Activated CD8-positive, alpha-beta T cell treated with anti-CD3 and anti-CD28 coated beads, Interleukin-2, amount 10 ng/mL, durations not matched to agents 7 days and 5 days (primary cell): ENCODE data around the gene DGLUCY. TPM values are rescaled to one million over a fixed set of nuclear protein-coding genes. Genes with fewer than 3 reads are reported as not detected.
"Not testable (repeated sequence)": the region's sequence is repeated elsewhere in the genome, so short reads cannot be mapped to it uniquely, and the experiment has no call there.

Experiments
- ATAC-seq: fragments of 150-1000 bp; cut with Tn5 transposase; one replicate; pipeline ENCODE4 v1.10.0; 2021; ENCODE audit warnings: moderate library complexity
- CTCF ChIA-PET: fragments of 350-600 bp; sonication (Branson Sonifier 250); formaldehyde crosslinking; loops from one replicate; lab custom pipeline; 2021; ENCODE audit warnings: antibody characterized with exemption; lab: Charles Lee
- POLR2A ChIA-PET: fragments of 350-600 bp; sonication (Branson Sonifier 250); formaldehyde crosslinking; loops from one replicate; lab custom pipeline; 2021; ENCODE audit warnings: antibody characterized with exemption; lab: Charles Lee
- DNase-seq: peaks from one replicate; pipeline ENCODE4 v3.0.0-alpha.2; 2020
- H3K27ac Mint-ChIP-seq: one replicate; pipeline ENCODE4 v1.8.0; 2021; ENCODE audit warnings: mild to moderate bottlenecking, mixed read lengths
- H3K27me3 Mint-ChIP-seq: one replicate; pipeline ENCODE4 v1.8.0; 2021; ENCODE audit warnings: low read depth, mixed read lengths
- H3K36me3 Mint-ChIP-seq: one replicate; pipeline ENCODE4 v1.8.0; 2021; ENCODE audit warnings: low read depth, mixed read lengths
- H3K4me1 Mint-ChIP-seq: one replicate; pipeline ENCODE4 v1.8.0; 2021; ENCODE audit warnings: low read depth, mixed read lengths
- H3K4me3 Mint-ChIP-seq: one replicate; pipeline ENCODE4 v1.8.0; 2021; ENCODE audit warnings: mild to moderate bottlenecking, mixed read lengths
- H3K9me3 Mint-ChIP-seq: one replicate; pipeline ENCODE4 v1.8.0; 2022; ENCODE audit warnings: mixed read lengths; ENCODE audit not compliant: insufficient read depth
- total RNA-seq, 2 experiments: library from RNA; stranded (reverse); gene quantifications; one replicate each; pipeline ENCODE4 v1.2.3, GENCODE V29; 2021

DGLUCY gene
- total RNA-seq, 2 experiments from 2014 or later: 111 to 119 TPM

DNA sequence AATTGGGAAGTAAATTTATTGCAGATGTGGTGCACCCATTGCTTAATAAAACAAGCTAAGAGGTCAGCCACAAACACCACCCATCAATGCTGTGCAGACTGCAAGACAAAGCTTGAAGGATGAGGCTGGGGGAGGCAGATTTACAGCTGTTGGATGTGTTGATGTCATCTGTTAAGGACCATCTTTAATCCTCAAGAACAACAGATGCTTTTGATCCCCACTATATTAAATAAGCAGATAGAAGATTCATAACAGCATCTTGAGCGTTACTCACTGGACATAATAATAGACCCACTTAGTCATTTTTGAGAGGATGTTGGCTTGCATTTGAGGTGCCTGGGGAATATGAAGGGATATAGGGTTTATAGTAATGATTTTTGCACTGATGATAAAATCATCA, 71.8 kb downstream of the DGLUCY start:
- no peak for DNase-seq
- Mint-ChIP-seq H3K9me3 (no peaks in the 10 kb centered on the region), H3K27me3 (no peaks in the 10 kb centered on the region), H3K4me3 (no peak overlapping the region), H3K4me1 (peaks cover 11% of the 10 kb centered on the region), H3K27ac (no peak overlapping the region), H3K36me3 (peaks cover 71% of the 10 kb centered on the region)
- POLR2A ChIA-PET: interaction anchor here (0.6 kb wide), 1 partner anchor 13 kb away, joined by 3 read pairs; no protein-coding TSS in a partner anchor
- CTCF ChIA-PET: interaction anchor here (1.3 to 1.5 kb wide), 3 partner anchors 8 to 58 kb away, joined by 4 to 9 read pairs (median 4); partner anchors contain the start of gene GPR68
- ATAC-seq: no peak

- Mint-ChIP-seq H3K9me3 (no peaks in the 10 kb centered on the region), H3K4me3 (no peak overlapping the region), H3K27me3 (no peaks in the 10 kb centered on the region), H3K36me3 (peaks cover 72% of the 10 kb centered on the region), H3K27ac (no peak overlapping the region), H3K4me1 (peaks cover 7% of the 10 kb centered on the region)
- ATAC-seq (no peak), DNase-seq (no peak)
- CTCF ChIA-PET: interaction anchor here (1.5 kb wide), 2 partner anchors 9 to 13 kb away, joined by 4 to 9 read pairs; no protein-coding TSS in a partner anchor
- POLR2A ChIA-PET: no interaction called here
These were observed 72.7 kb downstream of the DGLUCY start for GRCh38 chr14:91186515-91187066.

- POLR2A ChIA-PET: no interaction called here
- Mint-ChIP-seq H3K27ac (peak overlapping the region; percentile 13), H3K9me3 (no peaks in the 10 kb centered on the region), H3K4me3 (no peak overlapping the region), H3K27me3 (no peaks in the 10 kb centered on the region), H3K36me3 (peaks cover 75% of the 10 kb centered on the region), H3K4me1 (peaks cover 9% of the 10 kb centered on the region)
- CTCF ChIA-PET: no interaction called here
- no peak for ATAC-seq
- no peak for DNase-seq
These were observed 73.4 kb downstream of the DGLUCY start for GRCh38 chr14:91187271-91187670.

GRCh38 chr14:91190853-91191252, 77.0 kb downstream of the DGLUCY start:
- H3K27ac Mint-ChIP-seq: peak overlapping the region; percentile 30
- H3K9me3 Mint-ChIP-seq: no peaks in the 10 kb centered on the region
- peaks cover 31% of the 10 kb centered on the region for H3K4me1 Mint-ChIP-seq
- no peak for DNase-seq
- ChIA-PET POLR2A (no interaction called here), CTCF (no interaction called here)
- H3K36me3 Mint-ChIP-seq: peaks cover 80% of the 10 kb centered on the region
- no peak for ATAC-seq
- no peak overlapping the region for H3K4me3 Mint-ChIP-seq
- H3K27me3 Mint-ChIP-seq: no peaks in the 10 kb centered on the region

DNA sequence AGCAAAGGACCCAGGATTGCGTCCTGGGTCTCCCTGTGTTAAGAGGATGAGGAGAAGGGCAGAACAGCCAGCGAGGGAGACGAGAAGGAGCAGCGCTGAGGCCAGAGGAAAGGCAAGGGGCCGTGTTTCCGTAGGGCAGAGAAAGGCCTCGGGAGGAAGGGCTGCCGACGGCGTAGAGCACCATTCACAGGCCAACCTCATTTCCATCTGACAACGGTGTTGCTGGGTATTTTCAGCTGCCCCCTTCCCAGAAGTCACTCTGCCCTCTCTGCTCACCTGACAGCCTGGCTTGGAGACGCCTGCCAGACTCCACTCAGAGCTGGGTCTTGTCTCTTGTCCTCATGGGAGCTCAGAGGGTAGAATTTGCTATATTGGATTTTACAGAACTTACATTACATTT, 79.2 kb downstream of the DGLUCY start:
- Mint-ChIP-seq H3K4me3 (no peak overlapping the region), H3K36me3 (peaks cover 82% of the 10 kb centered on the region), H3K27ac (peak overlapping the region; percentile 7), H3K9me3 (no peaks in the 10 kb centered on the region), H3K4me1 (peaks cover 52% of the 10 kb centered on the region), H3K27me3 (no peaks in the 10 kb centered on the region)
- ChIA-PET POLR2A (interaction anchor here (1.4 to 2.7 kb wide), 4 partner anchors 12 to 51 kb away, joined by 3 to 62 read pairs (median 6); partner anchors contain the start of gene GPR68), CTCF (interaction anchor here (0.8 to 2.8 kb wide), 7 partner anchors 9 to 290 kb away, joined by 3 to 30 read pairs (median 5); no protein-coding TSS in a partner anchor)
- no peak for DNase-seq
- no peak for ATAC-seq

DNA sequence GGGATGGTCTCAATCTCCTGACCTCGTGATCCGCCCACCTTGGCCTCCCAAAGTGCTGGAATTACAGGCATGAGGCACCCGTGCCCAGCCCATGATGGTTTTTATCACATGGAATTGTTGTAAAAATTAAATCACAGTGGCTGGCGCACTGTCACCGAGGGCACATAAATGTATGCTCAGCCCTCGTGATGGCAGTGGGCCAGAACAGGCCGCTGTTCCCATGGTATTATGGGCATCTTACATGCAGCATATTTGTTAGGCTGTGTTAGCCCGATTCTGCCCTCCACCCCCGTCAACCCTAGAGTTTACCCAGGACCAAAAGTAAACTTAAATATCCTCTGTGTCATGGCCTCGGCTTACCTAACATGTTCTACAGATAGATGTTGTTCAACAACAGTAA, 82.0 kb downstream of the DGLUCY start:
- CTCF ChIA-PET: no interaction called here
- POLR2A ChIA-PET: no interaction called here
- Mint-ChIP-seq H3K9me3 (peaks cover 8% of the 10 kb centered on the region), H3K36me3 (peaks cover 87% of the 10 kb centered on the region), H3K27me3 (no peaks in the 10 kb centered on the region), H3K4me3 (no peak overlapping the region), H3K4me1 (peaks cover 75% of the 10 kb centered on the region), H3K27ac (no peak overlapping the region)
- ATAC-seq (no peak), DNase-seq (no peak)

GRCh38 chr14:91197631-91198030, 83.8 kb downstream of the DGLUCY start:
- POLR2A ChIA-PET: interaction anchor here (0.5 kb wide), 1 partner anchor 29 kb away, joined by 3 read pairs; no protein-coding TSS in a partner anchor

GRCh38 chr14:91200802-91201201, 86.9 kb downstream of the DGLUCY start:
- POLR2A ChIA-PET: interaction anchor here (1.4 kb wide), 1 partner anchor 43 kb away, joined by 5 read pairs; no protein-coding TSS in a partner anchor

More at GRCh38 chr14:91197631-91198030, 83.8 kb downstream of the DGLUCY start:
- no peak for ATAC-seq
- Mint-ChIP-seq H3K27ac (peak overlapping the region; percentile 19), H3K36me3 (peaks cover 83% of the 10 kb centered on the region), H3K4me3 (no peak overlapping the region), H3K4me1 (peaks cover 86% of the 10 kb centered on the region), H3K9me3 (peaks cover 11% of the 10 kb centered on the region), H3K27me3 (no peaks in the 10 kb centered on the region)
- CTCF ChIA-PET: no interaction called here
- no peak for DNase-seq

DNA sequence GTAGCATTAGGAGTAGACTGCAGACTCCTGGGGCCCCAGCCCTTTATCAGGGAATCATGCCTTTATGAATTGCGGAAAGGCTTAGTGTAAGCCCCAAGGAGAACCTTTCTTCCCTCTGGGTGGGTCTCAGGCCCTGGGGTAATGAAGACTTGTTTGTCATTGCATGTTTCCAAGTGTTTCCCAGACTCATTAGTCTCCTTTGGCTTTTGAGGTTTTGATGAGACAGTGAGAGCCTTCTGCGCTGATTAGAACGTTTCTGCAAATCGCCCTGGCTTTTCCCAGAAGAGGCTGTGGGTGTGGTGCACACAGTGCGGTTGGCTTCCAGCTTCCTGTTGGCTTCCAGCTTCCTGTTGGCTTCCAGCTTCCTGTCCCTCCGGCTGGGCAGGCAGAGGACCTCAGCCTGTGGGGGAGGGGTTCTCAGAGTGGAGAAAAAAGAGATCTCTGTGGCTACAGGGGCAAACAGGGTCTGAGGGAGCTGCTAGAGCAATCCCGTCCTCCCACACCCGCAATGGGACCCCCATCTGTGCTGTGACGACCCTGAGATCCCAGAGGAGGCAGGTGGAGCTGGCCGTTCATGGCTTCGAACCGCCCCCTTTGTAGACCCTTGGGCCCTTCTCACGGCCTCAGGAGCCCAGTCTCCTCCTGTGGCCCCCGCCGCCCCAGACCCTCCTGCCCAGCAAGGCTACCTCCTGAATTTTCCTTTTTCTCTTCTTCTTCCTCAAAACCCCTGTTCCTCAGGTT, 88.5 kb downstream of the DGLUCY start:
- ChIA-PET CTCF (interaction anchor here (0.6 to 2.1 kb wide), 5 partner anchors 8 to 299 kb away, joined by 3 to 10 read pairs (median 3); no protein-coding TSS in a partner anchor), POLR2A (interaction anchor here (1.2 to 1.7 kb wide), 4 partner anchors 14 to 43 kb away, joined by 3 to 7 read pairs (median 6); partner anchors contain the start of gene GPR68)
- no peak for ATAC-seq
- peaks cover 11% of the 10 kb centered on the region for H3K9me3 Mint-ChIP-seq
- H3K4me3 Mint-ChIP-seq: peak overlapping the region; percentile 42
- peak overlapping the region; percentile 90 for H3K27ac Mint-ChIP-seq
- DNase-seq: peak; percentile 60
- H3K4me1 Mint-ChIP-seq: peaks cover 79% of the 10 kb centered on the region
- H3K36me3 Mint-ChIP-seq: peaks cover 88% of the 10 kb centered on the region
- no peaks in the 10 kb centered on the region for H3K27me3 Mint-ChIP-seq

More at GRCh38 chr14:91200802-91201201, 86.9 kb downstream of the DGLUCY start:
- peaks cover 80% of the 10 kb centered on the region for H3K4me1 Mint-ChIP-seq
- H3K4me3 Mint-ChIP-seq, ATAC-seq, H3K27ac Mint-ChIP-seq, H3K27me3 Mint-ChIP-seq, CTCF ChIA-PET, DNase-seq: not testable (repeated sequence)
- H3K9me3 Mint-ChIP-seq: peaks cover 11% of the 10 kb centered on the region
- peaks cover 89% of the 10 kb centered on the region for H3K36me3 Mint-ChIP-seq

DNA sequence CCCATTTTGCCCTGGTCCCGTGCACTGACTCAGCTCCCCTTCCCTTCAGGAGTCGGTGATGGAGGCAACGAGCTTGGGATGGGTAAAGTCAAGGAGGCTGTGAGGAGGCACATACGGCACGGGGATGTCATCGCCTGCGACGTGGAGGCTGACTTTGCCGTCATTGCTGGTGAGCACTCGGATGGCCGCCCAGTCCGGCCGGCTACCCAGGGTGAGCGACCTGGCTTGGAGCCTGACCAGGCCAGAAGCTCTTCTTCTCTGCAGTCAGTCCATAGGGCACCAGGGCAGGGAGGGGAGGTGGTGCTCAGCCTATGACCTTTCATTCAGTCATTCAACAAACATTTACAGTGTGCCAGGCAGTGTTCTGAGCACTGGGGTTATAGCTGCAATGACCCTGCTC, 90.8 kb downstream of the DGLUCY start:
- H3K4me3 Mint-ChIP-seq: no peak overlapping the region

DNA sequence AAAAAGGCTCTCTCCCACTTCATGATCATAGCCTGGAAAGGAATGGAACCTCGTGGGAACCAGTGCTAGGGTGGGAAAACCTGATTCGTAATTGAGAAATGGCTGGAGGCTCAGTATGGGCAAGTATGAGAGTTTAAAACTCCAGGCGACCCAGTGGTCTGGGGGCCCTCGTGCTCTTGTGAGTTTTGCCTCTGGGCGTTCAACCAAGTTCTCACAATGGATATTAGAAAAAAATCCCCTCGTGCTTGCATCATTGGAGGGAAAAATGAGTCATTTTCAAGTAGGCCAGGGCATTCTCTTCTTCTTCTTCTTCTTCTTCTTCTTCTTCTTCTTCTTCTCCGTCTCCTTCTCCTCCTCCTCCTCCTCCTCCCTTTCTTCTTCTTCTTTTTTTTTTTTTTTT, 91.6 kb downstream of the DGLUCY start:
- ChIA-PET CTCF (interaction anchor here (1.2 to 3.0 kb wide), 4 partner anchors 11 to 28 kb away, joined by 3 to 7 read pairs (median 4); no protein-coding TSS in a partner anchor), POLR2A (interaction anchor here (2.2 kb wide), 1 partner anchor 11 kb away, joined by 7 read pairs; no protein-coding TSS in a partner anchor)
- Mint-ChIP-seq H3K4me1 (peaks cover 54% of the 10 kb centered on the region), H3K9me3 (peaks cover 7% of the 10 kb centered on the region), H3K27me3 (no peaks in the 10 kb centered on the region), H3K36me3 (peaks cover 87% of the 10 kb centered on the region), H3K27ac (no peak overlapping the region), H3K4me3 (no peak overlapping the region)
- ATAC-seq (no peak), DNase-seq (no peak)

More for the DNA sequence above, 90.8 kb downstream of the DGLUCY start:
- Mint-ChIP-seq H3K27me3 (no peaks in the 10 kb centered on the region), H3K9me3 (peaks cover 7% of the 10 kb centered on the region), H3K36me3 (peaks cover 87% of the 10 kb centered on the region), H3K4me1 (peaks cover 59% of the 10 kb centered on the region), H3K27ac (peak overlapping the region; percentile 73)
- ATAC-seq (no peak), DNase-seq (no peak)
- POLR2A ChIA-PET: interaction anchor here (1.2 to 2.2 kb wide), 2 partner anchors 11 to 40 kb away, joined by 6 to 7 read pairs; partner anchors contain the start of gene GPR68
- CTCF ChIA-PET: interaction anchor here (0.8 to 3.0 kb wide), 4 partner anchors 10 to 27 kb away, joined by 3 to 7 read pairs (median 3); no protein-coding TSS in a partner anchor
